Brain microvascular endothelial cell (primary cell): ENCODE results near the gene SH3GLB1.

Experiments used
- DNase-seq: peaks from one replicate; pipeline ENCODE4 v3.0.0-alpha.2; 2020
- H3K27ac ChIP-seq: fragments of 250-450 bp; sonication (Bioruptor Pico); 2 replicates; pipeline ENCODE4 v1.5.1; 2020; ENCODE audit warnings: mild to moderate bottlenecking, moderate library complexity
- H3K27me3 ChIP-seq: fragments of 250-450 bp; sonication (Bioruptor Pico); replicated peaks from 2 replicates; pipeline ENCODE4 v1.5.1; 2020; ENCODE audit warnings: mild to moderate bottlenecking
- H3K36me3 ChIP-seq: fragments of 250-450 bp; sonication (Bioruptor Pico); replicated peaks from 2 replicates; pipeline ENCODE4 v1.5.1; 2020; ENCODE audit warnings: mild to moderate bottlenecking
- H3K4me3 ChIP-seq: 2 replicates; pipeline ENCODE4 v1.5.1; 2011; ENCODE audit warnings: low read depth, mild to moderate bottlenecking, control low read depth, low read length, moderate library complexity
- in situ Hi-C: cut with HindIII; loops from 2 replicates; pipeline ENCODE4 v1.10.0; 2017; ENCODE audit warnings: low sequenced_read_pairs, low pct_ligation_motif_present
- TF ChIP-seq, protein P1 (sequence below): IDR thresholded peaks from 2 replicates; pipeline ENCODE4 v1.5.1; 2011; ENCODE audit warnings: low read depth, mild to moderate bottlenecking, moderate library complexity, low read length, control low read depth, inconsistent platforms; ENCODE audit errors: missing control alignments

SH3GLB1 gene

DNA sequence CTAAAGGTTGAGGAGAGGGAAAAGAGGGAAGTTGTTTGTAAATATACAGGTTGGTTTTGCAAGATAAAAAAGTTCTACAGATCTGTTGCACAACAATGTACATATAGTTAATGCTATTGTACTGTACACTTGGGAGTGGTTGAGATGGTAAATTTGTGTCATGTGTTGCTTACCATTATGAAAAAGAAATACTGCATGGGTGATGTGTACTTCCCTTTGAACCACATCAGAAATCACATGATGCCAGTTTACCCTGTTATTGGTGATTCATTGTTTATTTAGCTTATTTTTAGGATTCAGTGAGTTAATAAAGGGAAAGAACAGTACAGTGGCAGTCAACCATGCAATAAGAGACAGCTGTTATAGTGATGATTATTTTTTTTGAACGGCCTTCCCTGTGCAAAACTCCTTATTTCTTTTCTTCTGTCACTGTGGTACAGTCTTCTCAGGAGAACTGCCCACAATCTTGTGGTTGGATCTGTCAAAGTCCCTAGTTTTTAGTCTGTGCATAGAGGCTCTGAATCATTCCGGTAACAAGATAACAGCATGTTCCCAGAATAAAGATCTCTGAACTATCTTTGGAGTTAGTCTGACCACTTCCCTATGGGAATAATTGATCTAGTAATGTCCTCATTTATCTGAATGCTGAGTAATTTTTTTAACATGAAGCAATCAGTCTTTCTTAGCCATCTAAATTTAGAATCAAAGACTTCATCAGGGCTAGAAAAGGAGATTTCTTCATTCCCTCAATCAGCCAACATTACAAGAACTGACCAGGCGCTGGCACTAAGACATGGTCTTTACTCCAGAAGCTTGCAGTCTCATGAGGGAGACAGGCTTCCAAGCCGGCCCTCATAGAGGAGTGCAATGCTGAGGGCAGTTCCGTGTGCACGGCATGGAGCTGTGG, 84.2 kb downstream of the SH3GLB1 start:
- in situ Hi-C loops, result no loop called here
- Histone ChIP-seq H3K36me3 (no peaks in the 10 kb centered on the region), H3K27me3 (no peaks in the 10 kb centered on the region), H3K4me3 (no peak overlapping the region), H3K27ac (peak overlapping the region; percentile 69)
- TF ChIP-seq, protein P1, sequence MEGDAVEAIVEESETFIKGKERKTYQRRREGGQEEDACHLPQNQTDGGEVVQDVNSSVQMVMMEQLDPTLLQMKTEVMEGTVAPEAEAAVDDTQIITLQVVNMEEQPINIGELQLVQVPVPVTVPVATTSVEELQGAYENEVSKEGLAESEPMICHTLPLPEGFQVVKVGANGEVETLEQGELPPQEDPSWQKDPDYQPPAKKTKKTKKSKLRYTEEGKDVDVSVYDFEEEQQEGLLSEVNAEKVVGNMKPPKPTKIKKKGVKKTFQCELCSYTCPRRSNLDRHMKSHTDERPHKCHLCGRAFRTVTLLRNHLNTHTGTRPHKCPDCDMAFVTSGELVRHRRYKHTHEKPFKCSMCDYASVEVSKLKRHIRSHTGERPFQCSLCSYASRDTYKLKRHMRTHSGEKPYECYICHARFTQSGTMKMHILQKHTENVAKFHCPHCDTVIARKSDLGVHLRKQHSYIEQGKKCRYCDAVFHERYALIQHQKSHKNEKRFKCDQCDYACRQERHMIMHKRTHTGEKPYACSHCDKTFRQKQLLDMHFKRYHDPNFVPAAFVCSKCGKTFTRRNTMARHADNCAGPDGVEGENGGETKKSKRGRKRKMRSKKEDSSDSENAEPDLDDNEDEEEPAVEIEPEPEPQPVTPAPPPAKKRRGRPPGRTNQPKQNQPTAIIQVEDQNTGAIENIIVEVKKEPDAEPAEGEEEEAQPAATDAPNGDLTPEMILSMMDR, result no peak
- DNase-seq, result peak; percentile 87

DNA sequence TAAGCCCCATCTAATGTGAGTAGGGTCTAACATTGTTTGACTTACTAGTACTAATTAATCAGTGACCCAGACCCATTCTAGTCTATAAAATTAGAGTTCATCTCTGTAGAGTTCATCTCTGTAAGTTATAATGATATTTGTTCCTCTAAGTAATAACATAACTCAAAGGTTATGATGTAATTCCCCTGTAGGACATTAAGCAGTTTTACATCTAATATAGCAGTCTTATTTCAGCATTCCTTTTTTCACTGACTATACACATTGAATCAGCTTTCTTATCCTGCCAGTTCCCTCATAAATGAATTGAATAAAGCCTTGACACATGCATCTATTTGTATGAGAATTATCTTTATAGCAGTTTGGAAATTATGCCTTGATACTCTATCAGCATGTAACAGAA, 90.9 kb downstream of the SH3GLB1 start:
- TF ChIP-seq, protein P1, result no peak
- Histone ChIP-seq H3K27ac (no peak overlapping the region), H3K27me3 (no peaks in the 10 kb centered on the region), H3K36me3 (no peaks in the 10 kb centered on the region), H3K4me3 (no peak overlapping the region)
- no peak for DNase-seq
- in situ Hi-C loops, result no loop called here
